ENCODE results near the gene RGS19. TPM values are rescaled to one million over a fixed set of nuclear protein-coding genes. Genes with fewer than 3 reads are reported as not detected.

RGS19 gene
- total RNA-seq, 1 donor from 2014 or later, result 26.2 TPM

- DNase-seq (ENCODE audit: low spot score), result no peak
- no peak overlapping the region for H3K4me3 Mint-ChIP-seq (ENCODE audit: unreplicated experiment)
- no peak overlapping the region for H3K27ac Mint-ChIP-seq (ENCODE audit: unreplicated experiment)
- peaks cover 17% of the 10 kb centered on the region for H3K27me3 Mint-ChIP-seq (ENCODE audit: unreplicated experiment)
- peaks cover 18% of the 10 kb centered on the region for H3K36me3 Mint-ChIP-seq (ENCODE audit: low read depth, unreplicated experiment)
- TF ChIP-seq, protein P1, sequence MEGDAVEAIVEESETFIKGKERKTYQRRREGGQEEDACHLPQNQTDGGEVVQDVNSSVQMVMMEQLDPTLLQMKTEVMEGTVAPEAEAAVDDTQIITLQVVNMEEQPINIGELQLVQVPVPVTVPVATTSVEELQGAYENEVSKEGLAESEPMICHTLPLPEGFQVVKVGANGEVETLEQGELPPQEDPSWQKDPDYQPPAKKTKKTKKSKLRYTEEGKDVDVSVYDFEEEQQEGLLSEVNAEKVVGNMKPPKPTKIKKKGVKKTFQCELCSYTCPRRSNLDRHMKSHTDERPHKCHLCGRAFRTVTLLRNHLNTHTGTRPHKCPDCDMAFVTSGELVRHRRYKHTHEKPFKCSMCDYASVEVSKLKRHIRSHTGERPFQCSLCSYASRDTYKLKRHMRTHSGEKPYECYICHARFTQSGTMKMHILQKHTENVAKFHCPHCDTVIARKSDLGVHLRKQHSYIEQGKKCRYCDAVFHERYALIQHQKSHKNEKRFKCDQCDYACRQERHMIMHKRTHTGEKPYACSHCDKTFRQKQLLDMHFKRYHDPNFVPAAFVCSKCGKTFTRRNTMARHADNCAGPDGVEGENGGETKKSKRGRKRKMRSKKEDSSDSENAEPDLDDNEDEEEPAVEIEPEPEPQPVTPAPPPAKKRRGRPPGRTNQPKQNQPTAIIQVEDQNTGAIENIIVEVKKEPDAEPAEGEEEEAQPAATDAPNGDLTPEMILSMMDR (IDR thresholded peaks at IDR 0.05; ENCODE audit: unreplicated experiment), result no peak
- H3K4me1 Mint-ChIP-seq (ENCODE audit: unreplicated experiment), result peaks cover 13% of the 10 kb centered on the region
- no peaks in the 10 kb centered on the region for H3K9me3 Mint-ChIP-seq (ENCODE audit: unreplicated experiment)
These were observed 46.4 kb downstream of the RGS19 start for GRCh38 chr20:64032706-64033624.

DNA sequence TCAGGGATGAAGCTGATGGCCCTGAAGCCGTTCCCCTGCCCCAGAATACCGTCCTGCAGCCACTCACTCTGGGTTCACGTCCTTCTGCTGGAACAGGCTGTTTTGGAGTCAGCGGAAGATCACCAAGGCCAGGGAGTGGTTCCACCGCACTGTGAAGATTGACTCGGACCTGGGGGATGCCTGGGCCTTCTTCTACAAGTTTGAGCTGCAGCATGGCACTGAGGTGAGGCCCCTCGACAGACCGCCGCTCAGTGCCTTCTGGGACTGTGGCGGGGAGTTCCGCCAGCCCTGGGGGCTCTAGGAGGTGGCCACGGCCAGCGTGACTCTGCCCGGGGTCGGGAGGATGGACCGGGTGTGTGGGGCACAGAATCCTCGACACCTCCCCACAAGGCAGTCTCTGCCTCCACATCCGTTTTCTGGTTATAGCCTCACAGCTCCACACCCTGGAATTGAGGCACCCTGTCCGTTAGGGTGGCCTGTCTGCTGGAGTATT, 47.5 kb downstream of the RGS19 start:
- H3K9me3 Mint-ChIP-seq (ENCODE audit: unreplicated experiment), result no peaks in the 10 kb centered on the region

GRCh38 chr20:64030371-64031134, 48.8 kb downstream of the RGS19 start:
- TF ChIP-seq, protein P1 (IDR thresholded peaks at IDR 0.05; ENCODE audit: unreplicated experiment), result no peak
- Mint-ChIP-seq H3K9me3 (ENCODE audit: unreplicated experiment) (no peaks in the 10 kb centered on the region), H3K4me3 (ENCODE audit: unreplicated experiment) (peak overlapping the region; percentile 32), H3K27me3 (ENCODE audit: unreplicated experiment) (peaks cover 19% of the 10 kb centered on the region), H3K4me1 (ENCODE audit: unreplicated experiment) (peaks cover 10% of the 10 kb centered on the region), H3K27ac (ENCODE audit: unreplicated experiment) (peak overlapping the region; percentile 54), H3K36me3 (ENCODE audit: low read depth, unreplicated experiment) (peaks cover 33% of the 10 kb centered on the region)
- no peak for DNase-seq (ENCODE audit: low spot score)

More for the DNA sequence above, 47.5 kb downstream of the RGS19 start:
- TF ChIP-seq, protein P1 (IDR thresholded peaks at IDR 0.05; ENCODE audit: unreplicated experiment), result no peak
- no peak for DNase-seq (ENCODE audit: low spot score)
- peaks cover 10% of the 10 kb centered on the region for H3K4me1 Mint-ChIP-seq (ENCODE audit: unreplicated experiment)
- H3K4me3 Mint-ChIP-seq (ENCODE audit: unreplicated experiment), result peak overlapping the region; percentile 31
- H3K27ac Mint-ChIP-seq (ENCODE audit: unreplicated experiment), result no peak overlapping the region
- H3K27me3 Mint-ChIP-seq (ENCODE audit: unreplicated experiment), result peaks cover 19% of the 10 kb centered on the region
- peaks cover 27% of the 10 kb centered on the region for H3K36me3 Mint-ChIP-seq (ENCODE audit: low read depth, unreplicated experiment)

- H3K9me3 Mint-ChIP-seq (ENCODE audit: unreplicated experiment), result no peaks in the 10 kb centered on the region
- DNase-seq (ENCODE audit: low spot score), result no peak
- H3K27ac Mint-ChIP-seq (ENCODE audit: unreplicated experiment), result no peak overlapping the region
- H3K4me3 Mint-ChIP-seq (ENCODE audit: unreplicated experiment), result no peak overlapping the region
- H3K36me3 Mint-ChIP-seq (ENCODE audit: low read depth, unreplicated experiment), result peaks cover 38% of the 10 kb centered on the region
- H3K4me1 Mint-ChIP-seq (ENCODE audit: unreplicated experiment), result peaks cover 4% of the 10 kb centered on the region
- TF ChIP-seq, protein P1 (IDR thresholded peaks at IDR 0.05; ENCODE audit: unreplicated experiment), result no peak
- H3K27me3 Mint-ChIP-seq (ENCODE audit: unreplicated experiment), result peaks cover 14% of the 10 kb centered on the region
These were observed 49.8 kb downstream of the RGS19 start for GRCh38 chr20:64029293-64030117.

All from endothelial cell (in vitro differentiated cells).